Lower leg skin (tissue), 3 donors: ENCODE measurements around the gene RNASEH1.

Source experiments
- CTCF ChIP-seq, 3 donors: fragments of 450-650 bp; IDR thresholded peaks; one replicate each; pipeline ENCODE4 v1.5.1; 2016; ENCODE audit warnings: antibody characterized with exemption in 3 of 3, mild to moderate bottlenecking in 3 of 3, moderate library complexity in 2 of 3
- POLR2A ChIP-seq, 2 donors: fragments of 450-650 bp; IDR thresholded peaks; one replicate each; pipeline ENCODE4 v1.6.1; 2016 to 2017; ENCODE audit warnings: antibody characterized with exemption in 2 of 2, mild to moderate bottlenecking in 1 of 2, moderate library complexity in 1 of 2

GRCh38 chr2:3589086-3589485, 31.0 kb upstream of the RNASEH1 start:
- TF ChIP-seq CTCF (IDR thresholded peaks at IDR 0.05) (no peak), POLR2A (IDR thresholded peaks at IDR 0.05) (no peak)
